Body of pancreas (tissue), 4 donors: Measurements from ENCODE around the gene DNAAF1.

Experiments
- POLR2A ChIP-seq, 3 donors: fragments of 450-650 bp; IDR thresholded peaks; one replicate each; pipeline ENCODE4 v1.6.1; 2016; ENCODE audit warnings: antibody characterized with exemption in 3 of 3, mild to moderate bottlenecking in 2 of 3
- TF ChIP-seq, protein P1 (sequence below), 7 experiments: fragments of 450-650 bp in 4 of 7; fragments of 200-600 bp in 3 of 7; sonication (generic) in 3 of 7; IDR thresholded peaks; one replicate each; pipeline ENCODE4 v1.5.1; 2016 to 2019; ENCODE audit warnings: antibody characterized with exemption in 7 of 7

DNA sequence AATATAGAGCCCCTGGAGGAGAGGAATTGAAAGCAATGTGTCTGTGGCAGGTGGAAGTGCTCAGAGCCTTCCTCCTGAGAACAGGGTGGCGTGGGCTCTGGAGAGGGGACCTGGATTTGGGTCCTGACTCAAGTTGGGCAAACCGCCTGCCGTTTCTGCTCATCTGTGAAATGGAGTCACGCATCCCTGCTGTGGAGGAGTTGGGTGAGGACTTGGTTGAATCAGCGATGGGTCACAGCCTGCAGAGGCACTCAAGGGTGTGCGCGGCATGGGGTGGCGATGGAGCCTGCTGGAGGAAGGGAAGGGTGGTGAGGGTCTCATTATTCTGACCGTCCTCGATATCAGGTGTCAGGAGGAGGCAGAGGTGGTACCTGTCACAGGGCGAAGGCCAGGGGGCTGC, 48.9 kb downstream of the DNAAF1 start:
- TF ChIP-seq, protein P1, sequence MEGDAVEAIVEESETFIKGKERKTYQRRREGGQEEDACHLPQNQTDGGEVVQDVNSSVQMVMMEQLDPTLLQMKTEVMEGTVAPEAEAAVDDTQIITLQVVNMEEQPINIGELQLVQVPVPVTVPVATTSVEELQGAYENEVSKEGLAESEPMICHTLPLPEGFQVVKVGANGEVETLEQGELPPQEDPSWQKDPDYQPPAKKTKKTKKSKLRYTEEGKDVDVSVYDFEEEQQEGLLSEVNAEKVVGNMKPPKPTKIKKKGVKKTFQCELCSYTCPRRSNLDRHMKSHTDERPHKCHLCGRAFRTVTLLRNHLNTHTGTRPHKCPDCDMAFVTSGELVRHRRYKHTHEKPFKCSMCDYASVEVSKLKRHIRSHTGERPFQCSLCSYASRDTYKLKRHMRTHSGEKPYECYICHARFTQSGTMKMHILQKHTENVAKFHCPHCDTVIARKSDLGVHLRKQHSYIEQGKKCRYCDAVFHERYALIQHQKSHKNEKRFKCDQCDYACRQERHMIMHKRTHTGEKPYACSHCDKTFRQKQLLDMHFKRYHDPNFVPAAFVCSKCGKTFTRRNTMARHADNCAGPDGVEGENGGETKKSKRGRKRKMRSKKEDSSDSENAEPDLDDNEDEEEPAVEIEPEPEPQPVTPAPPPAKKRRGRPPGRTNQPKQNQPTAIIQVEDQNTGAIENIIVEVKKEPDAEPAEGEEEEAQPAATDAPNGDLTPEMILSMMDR (IDR thresholded peaks at IDR 0.05): no peak
- no peak for TF ChIP-seq POLR2A (IDR thresholded peaks at IDR 0.05)
